Measurements from ENCODE around the gene NEK4. TPM values are rescaled to one million over a fixed set of nuclear protein-coding genes. Genes with fewer than 3 reads are reported as not detected.

The NEK4 gene
- total and polyA plus RNA-seq, 2 of the 13 experiments (the other 11 are each of a cell fraction or from before 2014, with no cell fraction given), result 16.5 to 38.0 TPM

GRCh38 chr3:52705688-52706686 lies 64.8 kb downstream of the NEK4 start, which contains the start of the genes GLT8D1 and SPCS1 (continued):
- TF ChIP-seq ZNF780A (CRISPR knock-in tag; IDR thresholded peaks at IDR 0.05) (no peak), SPEN (CRISPR knock-in tag; IDR thresholded peaks at IDR 0.05; ENCODE audit: low read depth) (peak; percentile 90), NFYC (CRISPR knock-in tag; IDR thresholded peaks at IDR 0.05) (no peak), CBX2 (IDR thresholded peaks at IDR 0.05; ENCODE audit: low read depth, low read length) (no peak), CBX2 (CRISPR knock-in tag; IDR thresholded peaks at IDR 0.05; ENCODE audit: low read depth) (no peak), AKAP8 (CRISPR knock-in tag; IDR thresholded peaks at IDR 0.05) (0 out of 2 replicates have a peak, but pooled peaks have one; percentile 72), BRCA1 (CRISPR knock-in tag; IDR thresholded peaks at IDR 0.05) (0 out of 2 replicates have a peak, but pooled peaks have one; percentile 56), NKX3-1 (CRISPR knock-in tag; IDR thresholded peaks at IDR 0.05) (peak; percentile 44; the same call in 1 of the 2 replicates), HOXA9 (CRISPR knock-in tag; IDR thresholded peaks at IDR 0.05; ENCODE audit: borderline replicate concordance) (no peak), ZNF589 (CRISPR knock-in tag; conservative IDR thresholded peaks at IDR 0.05) (0 out of 2 replicates have a peak, but pooled peaks have one; percentile 37), MEF2D (CRISPR knock-in tag; IDR thresholded peaks at IDR 0.05) (peak; percentile 66; the same call in 1 of the 2 replicates), CC2D1A (CRISPR knock-in tag; IDR thresholded peaks at IDR 0.05) (no peak), ZEB1 (IDR thresholded peaks at IDR 0.05; ENCODE audit: insufficient replicate concordance, low read depth) (no peak), ZNF609 (CRISPR knock-in tag; IDR thresholded peaks at IDR 0.05; ENCODE audit: borderline replicate concordance) (0 out of 2 replicates have a peak, but pooled peaks have one; percentile 47), RERE (CRISPR knock-in tag; IDR thresholded peaks at IDR 0.05; ENCODE audit: low read depth) (no peak), KLF6 (CRISPR knock-in tag; IDR thresholded peaks at IDR 0.05) (peak; percentile 52; the same call in 1 of the 2 replicates)

All from HepG2 (cell line).